DND-41 (cell line): Measurements from ENCODE around the gene ATAD2B.

Experiments
- ATAC-seq: fragments of 200-7000 bp; cut with Tn5 transposase; 3 replicates; pipeline ENCODE4 v1.9.1; 2021; ENCODE audit warnings: low read depth; ENCODE audit not compliant: insufficient read depth
- DNase-seq: peaks from one replicate; pipeline ENCODE4 v3.0.0-alpha.2; 2020
- H2AFZ ChIP-seq: 2 replicates; pipeline ENCODE4 v1.6.0; 2012; ENCODE audit warnings: low read depth, low read length
- H3K27ac ChIP-seq: 2 replicates; pipeline ENCODE4 v1.5.1; 2012; ENCODE audit warnings: low read length, inconsistent platforms
- H3K27me3 ChIP-seq: fragments of 200-600 bp; sonication (generic); 2 replicates; pipeline ENCODE4 v1.6.0; 2012; ENCODE audit warnings: low read length, mild to moderate bottlenecking, inconsistent platforms; ENCODE audit not compliant: insufficient read depth, poor library complexity
- H3K36me3 ChIP-seq: 2 replicates; pipeline ENCODE4 v1.5.1; 2012; ENCODE audit warnings: low read length, inconsistent platforms; ENCODE audit not compliant: insufficient read depth
- H3K4me1 ChIP-seq: 2 replicates; pipeline ENCODE4 v1.5.1; 2012; ENCODE audit warnings: mild to moderate bottlenecking, low read length; ENCODE audit not compliant: insufficient read depth
- H3K4me2 ChIP-seq: 2 replicates; pipeline ENCODE4 v1.6.0; 2012; ENCODE audit warnings: mild to moderate bottlenecking, moderate library complexity, low read length, inconsistent platforms; ENCODE audit not compliant: insufficient read depth
- H3K4me3 ChIP-seq, 2 experiments: fragments of 200-600 bp in 1 of 2; shearing (Covaris generic) in 1 of 2; 2 replicates each; pipeline ENCODE4 v1.5.1; 2012 to 2016; ENCODE audit warnings: inconsistent platforms in 2 of 2, low read length in 2 of 2, mild to moderate bottlenecking in 2 of 2, low read depth in 1 of 2, moderate library complexity in 1 of 2
- H3K79me2 ChIP-seq: 2 replicates; pipeline ENCODE4 v1.6.0; 2012; ENCODE audit warnings: low read length, inconsistent platforms; ENCODE audit not compliant: insufficient read depth
- H3K9ac ChIP-seq: 2 replicates; pipeline ENCODE4 v1.6.0; 2012; ENCODE audit warnings: low read depth, mild to moderate bottlenecking, inconsistent platforms, low read length, moderate library complexity
- H3K9me3 ChIP-seq: 2 replicates; pipeline ENCODE4 v1.5.1; 2012; ENCODE audit warnings: low read length, moderate library complexity, mild to moderate bottlenecking, inconsistent platforms; ENCODE audit not compliant: insufficient read depth, severe bottlenecking
- H4K20me1 ChIP-seq: 2 replicates; pipeline ENCODE4 v1.6.0; 2012; ENCODE audit warnings: low read length; ENCODE audit not compliant: insufficient read depth
- CTCF ChIP-seq: IDR thresholded peaks from 2 replicates; pipeline ENCODE4 v1.5.1; 2012; ENCODE audit warnings: borderline replicate concordance, low read length, moderate library complexity, mild to moderate bottlenecking; ENCODE audit not compliant: poor library complexity, severe bottlenecking; ENCODE audit errors: extremely low read depth
- EZH2 ChIP-seq: IDR thresholded peaks from 3 replicates; pipeline ENCODE4 v1.6.1; 2012; ENCODE audit warnings: borderline replicate concordance, low read depth, mild to moderate bottlenecking, moderate library complexity, low read length, inconsistent platforms; ENCODE audit not compliant: severe bottlenecking

The ATAD2B gene

GRCh38 chr2:23776021-23776420, 150.9 kb downstream of the ATAD2B start:
- no peak overlapping the region for H3K27ac ChIP-seq
- H3K9ac ChIP-seq = no peak overlapping the region
- H3K4me2 ChIP-seq = no peak overlapping the region
- DNase-seq (no peak), ATAC-seq (no peak)
- H3K9me3 ChIP-seq = no peaks in the 10 kb centered on the region
- H2AFZ ChIP-seq = no peak overlapping the region
- no peaks in the 10 kb centered on the region for H3K4me1 ChIP-seq
- H4K20me1 ChIP-seq = no peaks in the 10 kb centered on the region
- H3K36me3 ChIP-seq = peaks cover 48% of the 10 kb centered on the region
- no peak overlapping the region for H3K4me3 ChIP-seq
- TF ChIP-seq EZH2 = no peak
- TF ChIP-seq CTCF = no peak
- H3K27me3 ChIP-seq = no peaks in the 10 kb centered on the region
- H3K79me2 ChIP-seq = no peaks in the 10 kb centered on the region

GRCh38 chr2:23772684-23773083, 154.2 kb downstream of the ATAD2B start:
- Histone ChIP-seq H3K9ac (no peak overlapping the region), H3K4me2 (no peak overlapping the region), H4K20me1 (no peaks in the 10 kb centered on the region), H3K4me1 (no peaks in the 10 kb centered on the region), H2AFZ (no peak overlapping the region), H3K9me3 (no peaks in the 10 kb centered on the region), H3K27me3 (no peaks in the 10 kb centered on the region), H3K4me3 (no peak overlapping the region), H3K79me2 (no peaks in the 10 kb centered on the region), H3K27ac (no peak overlapping the region), H3K36me3 (peaks cover 40% of the 10 kb centered on the region)
- no peak for ATAC-seq
- DNase-seq = no peak
- TF ChIP-seq EZH2 (no peak), CTCF (no peak)

- Histone ChIP-seq H3K27me3 (no peaks in the 10 kb centered on the region), H3K36me3 (peaks cover 38% of the 10 kb centered on the region), H2AFZ (no peak overlapping the region), H3K4me1 (no peaks in the 10 kb centered on the region), H4K20me1 (no peaks in the 10 kb centered on the region), H3K79me2 (no peaks in the 10 kb centered on the region), H3K4me2 (no peak overlapping the region), H3K9ac (no peak overlapping the region), H3K27ac (no peak overlapping the region), H3K9me3 (no peaks in the 10 kb centered on the region), H3K4me3 (no peak overlapping the region)
- TF ChIP-seq CTCF (no peak), EZH2 (no peak)
- DNase-seq = no peak
- ATAC-seq = no peak
These were observed 154.9 kb downstream of the ATAD2B start for GRCh38 chr2:23772056-23772455.

GRCh38 chr2:23769364-23769763, 157.6 kb downstream of the ATAD2B start:
- no peak overlapping the region for H2AFZ ChIP-seq
- H3K4me3 ChIP-seq = no peak overlapping the region
- H3K4me1 ChIP-seq = no peaks in the 10 kb centered on the region
- peaks cover 32% of the 10 kb centered on the region for H3K36me3 ChIP-seq
- no peaks in the 10 kb centered on the region for H4K20me1 ChIP-seq
- H3K9me3 ChIP-seq = no peaks in the 10 kb centered on the region
- ATAC-seq = no peak
- H3K9ac ChIP-seq = no peak overlapping the region
- H3K27me3 ChIP-seq = no peaks in the 10 kb centered on the region
- TF ChIP-seq EZH2 (no peak), CTCF (no peak)
- no peak overlapping the region for H3K4me2 ChIP-seq
- no peak for DNase-seq
- H3K79me2 ChIP-seq = no peaks in the 10 kb centered on the region
- H3K27ac ChIP-seq = no peak overlapping the region
